Stimulated activated CD8-positive, alpha-beta memory T cell treated with anti-CD3 and anti-CD28 coated beads, Interleukin-15, amount 100 ng/mL, for 48 hours (primary cell): ENCODE measurements around the gene HMCN1.

Experiments used
- DNase-seq, 2 donors: peaks; one replicate each; pipeline ENCODE4 v3.0.0-alpha.2; 2020; ENCODE audit warnings: low read depth in 2 of 2

HMCN1 gene

DNA sequence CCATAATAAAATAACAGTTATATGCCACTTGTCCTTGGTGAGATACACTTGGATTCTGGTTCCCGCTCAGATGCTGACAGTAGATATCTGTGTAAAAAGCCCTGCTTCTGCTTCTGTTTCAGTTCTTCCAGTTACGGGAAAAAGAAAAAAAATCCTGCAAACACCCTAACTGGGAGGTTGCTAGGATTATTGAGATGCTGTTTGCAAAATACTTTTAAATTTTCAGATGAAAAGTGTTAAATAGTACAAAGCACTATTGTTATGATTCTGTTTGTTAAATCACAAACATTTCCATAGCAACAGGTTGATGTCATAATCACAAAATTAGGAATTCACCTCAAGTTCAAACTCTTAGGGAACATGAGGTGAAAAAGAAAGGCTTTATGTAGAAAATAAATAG lies 232.3 kb downstream of the HMCN1 start:
- no peak for DNase-seq

GRCh38 chr1:185969028-185969427 lies 234.8 kb downstream of the HMCN1 start:
- DNase-seq = no peak

GRCh38 chr1:185969524-185969991 lies 235.4 kb downstream of the HMCN1 start:
- no peak for DNase-seq

- DNase-seq = no peak
These were observed 237.5 kb downstream of the HMCN1 start for GRCh38 chr1:185971688-185972087.

GRCh38 chr1:185972096-185972850 lies 238.1 kb downstream of the HMCN1 start:
- DNase-seq = no peak

DNA sequence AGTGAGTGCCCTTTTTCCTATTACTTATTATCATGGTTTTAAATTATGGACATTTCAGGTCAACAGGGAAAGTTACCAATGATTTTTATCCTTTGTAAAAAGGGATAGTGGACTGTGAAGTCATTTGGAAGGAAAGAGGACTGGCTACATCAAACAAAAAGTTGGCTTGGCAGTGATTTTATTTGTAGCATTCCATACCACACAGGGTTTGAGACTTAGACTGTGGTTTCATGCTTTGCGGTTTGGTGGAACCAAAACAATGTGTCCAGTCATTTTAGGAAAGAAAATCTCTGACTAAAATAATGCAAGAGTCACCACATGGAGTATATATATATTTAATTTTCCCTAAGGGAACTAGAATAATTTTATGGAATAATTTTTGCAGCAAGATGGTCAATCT lies 239.5 kb downstream of the HMCN1 start:
- no peak for DNase-seq

GRCh38 chr1:185974367-185975170 lies 240.4 kb downstream of the HMCN1 start:
- DNase-seq = no peak

DNA sequence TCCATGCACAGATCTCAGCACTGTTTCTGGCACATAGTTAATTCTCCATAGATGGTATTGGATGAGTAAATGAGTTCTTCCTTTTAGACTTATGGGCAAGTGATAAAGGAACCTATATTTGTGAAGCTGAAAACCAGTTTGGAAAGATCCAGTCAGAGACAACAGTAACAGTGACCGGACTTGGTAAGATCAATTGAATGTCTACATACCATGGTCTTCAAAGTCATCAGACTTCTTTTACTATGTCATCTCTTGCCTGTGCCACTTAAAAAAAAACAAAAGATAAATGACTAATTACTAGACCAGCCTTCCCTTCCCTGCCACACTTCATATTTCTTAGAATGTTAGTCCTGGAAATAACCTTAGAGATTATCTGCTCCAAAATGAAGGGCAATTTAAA lies 246.7 kb downstream of the HMCN1 start:
- DNase-seq = no peak

DNA sequence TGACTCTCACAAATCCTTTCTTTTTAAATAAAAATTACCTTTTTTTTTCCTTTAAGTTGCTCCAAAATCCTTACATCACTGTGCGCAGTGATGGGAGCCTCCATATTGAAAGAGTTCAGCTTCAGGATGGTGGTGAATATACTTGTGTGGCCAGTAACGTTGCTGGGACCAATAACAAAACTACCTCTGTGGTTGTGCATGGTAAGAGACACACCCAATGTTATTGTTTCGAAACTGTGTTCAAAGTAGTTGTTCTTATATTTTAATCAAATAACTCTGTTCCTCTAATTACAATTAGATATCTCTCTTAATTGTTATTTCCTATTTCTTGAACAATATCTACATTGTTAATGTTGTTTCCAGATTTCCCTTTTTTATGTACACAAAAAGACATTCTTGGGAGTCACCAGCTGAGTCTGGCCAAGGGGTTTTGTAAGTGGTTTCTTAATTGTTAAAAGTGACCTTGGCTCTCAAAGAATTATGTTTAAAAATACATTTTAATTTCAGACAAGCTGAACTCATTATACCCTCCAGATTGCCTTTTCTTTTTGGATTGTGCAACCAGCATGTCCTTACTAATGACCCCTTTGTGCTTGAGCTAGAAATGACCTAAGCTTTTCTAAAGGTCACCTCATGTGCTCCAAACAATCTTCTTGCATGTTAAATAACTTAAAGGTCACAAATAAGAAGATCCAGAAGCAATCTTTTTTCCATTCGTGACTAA lies 250.1 kb downstream of the HMCN1 start:
- DNase-seq = no peak

GRCh38 chr1:185987611-185988321 lies 253.6 kb downstream of the HMCN1 start:
- DNase-seq = no peak

GRCh38 chr1:185990565-185990964 lies 256.4 kb downstream of the HMCN1 start:
- no peak for DNase-seq

GRCh38 chr1:185991266-185991665 lies 257.1 kb downstream of the HMCN1 start:
- DNase-seq = no peak

DNA sequence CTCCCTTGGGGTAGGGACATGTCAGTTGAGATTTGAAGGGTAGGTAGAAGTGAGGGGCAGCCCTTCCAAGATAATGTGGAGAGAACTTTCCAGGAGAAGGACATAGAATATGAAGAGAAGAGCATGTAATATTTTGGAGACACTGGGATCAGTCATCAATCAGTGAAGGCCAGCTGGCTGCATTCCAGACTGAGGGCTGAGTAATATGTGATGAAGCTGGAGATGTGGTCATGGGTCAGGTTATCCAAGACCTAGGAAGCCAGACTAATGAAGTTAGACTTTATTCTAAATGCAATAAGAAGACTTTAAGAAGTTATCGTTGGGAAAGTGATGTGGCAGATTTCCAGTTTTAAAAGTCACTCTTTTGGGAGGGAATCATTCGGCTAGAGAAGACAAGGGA lies 262.0 kb downstream of the HMCN1 start:
- no peak for DNase-seq

DNA sequence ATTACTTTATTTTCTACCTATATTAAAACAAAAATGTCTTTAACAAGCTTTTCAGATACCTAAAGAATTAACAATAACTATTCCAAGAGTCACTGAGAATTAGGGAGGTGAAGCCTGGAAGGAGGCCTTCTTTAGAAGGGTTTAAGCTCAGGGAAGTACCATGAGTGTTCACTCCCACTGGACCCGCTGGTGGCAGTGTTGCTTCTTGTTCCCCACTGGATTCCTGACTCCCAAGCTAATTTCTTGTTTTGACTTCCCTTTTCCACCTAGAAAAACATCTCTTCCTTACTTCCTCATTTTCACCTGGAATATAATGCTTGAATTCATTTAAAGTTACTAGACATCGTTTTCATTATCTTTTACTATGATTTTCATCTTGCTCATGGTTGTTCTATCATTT lies 264.2 kb downstream of the HMCN1 start:
- no peak for DNase-seq

DNA sequence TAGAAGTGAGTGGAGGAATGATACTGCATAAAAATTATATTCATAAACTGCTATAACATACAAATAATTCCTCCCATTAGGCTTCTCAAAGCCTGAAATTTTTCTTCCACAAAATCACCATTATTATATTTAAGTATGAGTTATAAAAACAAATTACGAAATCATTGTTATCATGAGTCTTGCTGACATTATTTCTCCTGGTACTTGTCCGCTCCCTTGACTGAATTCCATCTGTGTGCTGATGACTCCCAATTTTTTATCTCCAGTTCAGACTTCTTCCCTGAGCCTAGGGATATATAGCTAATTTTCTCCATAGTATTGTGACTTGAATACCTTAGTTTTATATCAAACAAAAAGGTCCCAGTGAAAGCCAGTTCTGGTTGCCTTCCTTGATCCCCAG lies 268.2 kb downstream of the HMCN1 start:
- DNase-seq = no peak

DNA sequence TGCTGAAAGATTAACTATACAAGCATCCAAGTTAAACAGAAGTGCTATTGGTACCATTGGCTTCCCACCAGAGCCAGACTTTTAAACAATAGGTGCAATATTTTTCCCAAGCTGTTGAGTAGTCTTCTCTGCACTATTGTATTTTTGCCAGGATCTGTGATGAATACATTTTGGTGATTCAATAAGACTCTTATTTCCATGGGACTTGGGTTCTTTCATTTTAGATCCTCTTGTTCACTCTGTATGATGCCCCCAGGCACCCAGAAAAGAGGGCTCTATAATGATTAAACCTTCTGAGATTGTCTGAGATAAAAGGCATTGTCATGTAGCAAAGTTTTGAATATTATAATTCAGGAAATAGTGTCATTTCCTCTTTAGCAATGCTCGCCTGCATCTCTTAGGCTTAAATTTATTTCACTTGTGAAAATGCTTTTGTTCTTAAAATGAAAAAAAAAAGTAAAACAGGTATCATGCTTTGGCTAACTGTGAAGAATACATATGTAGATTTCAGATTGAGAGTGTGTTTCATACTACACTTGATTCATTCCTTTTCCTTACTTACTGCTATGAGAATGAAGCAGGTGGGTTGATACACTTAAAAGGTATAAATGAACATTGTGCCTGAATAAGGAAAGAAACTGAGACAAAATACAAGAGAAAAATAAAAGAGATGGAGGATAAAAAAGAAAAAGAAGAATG lies 275.0 kb downstream of the HMCN1 start:
- DNase-seq = no peak

DNA sequence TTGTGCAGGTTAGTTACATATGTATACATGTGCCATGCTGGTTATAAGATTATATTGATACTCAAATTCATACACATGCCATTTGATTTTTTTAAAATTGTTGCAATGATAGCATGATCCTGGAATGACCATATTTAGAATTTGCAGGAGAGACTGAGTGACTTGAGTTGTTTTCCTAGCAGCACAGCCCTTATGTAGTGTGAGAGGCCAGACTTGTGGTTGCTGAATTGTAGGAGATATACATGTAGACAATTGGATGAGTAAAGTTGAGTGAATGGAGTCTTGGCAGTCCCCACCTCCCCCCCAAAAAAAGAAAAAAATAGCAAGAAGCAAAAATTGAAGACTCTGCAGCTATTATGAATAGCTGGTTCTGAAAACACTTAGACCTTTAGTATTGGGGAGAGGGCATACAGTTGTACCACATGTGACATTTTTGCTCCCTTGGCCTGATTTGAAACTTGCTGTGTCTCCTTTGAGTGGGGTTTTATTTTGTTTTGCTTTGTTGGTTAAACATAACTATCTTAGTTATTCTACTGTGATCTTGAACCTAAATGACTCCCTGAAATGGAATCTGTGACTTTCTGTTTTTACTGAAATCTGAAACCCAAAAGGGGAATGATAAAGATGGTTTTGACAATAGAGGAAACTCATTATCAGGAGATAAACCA lies 280.3 kb downstream of the HMCN1 start:
- no peak for DNase-seq

- DNase-seq = no peak
These were observed 282.7 kb downstream of the HMCN1 start for GRCh38 chr1:186016856-186017255.

- no peak for DNase-seq
These were observed 288.0 kb downstream of the HMCN1 start for GRCh38 chr1:186022184-186022583.

- no peak for DNase-seq
These were observed 292.8 kb downstream of the HMCN1 start for GRCh38 chr1:186026946-186027345.

GRCh38 chr1:186027621-186028020 lies 293.4 kb downstream of the HMCN1 start:
- DNase-seq = no peak
